Activated CD4-positive, alpha-beta T cell treated with anti-CD3 and anti-CD28 coated beads for 4 hours (primary cell): ENCODE measurements around the gene TSR3.
A peak's percentile ranks its signal among the peaks of the same experiment; 100 is the strongest.

Experiments used
- DNase-seq, 2 donors: peaks; one replicate each; pipeline ENCODE4 v3.0.0-alpha.2; 2020

Gene TSR3

DNA sequence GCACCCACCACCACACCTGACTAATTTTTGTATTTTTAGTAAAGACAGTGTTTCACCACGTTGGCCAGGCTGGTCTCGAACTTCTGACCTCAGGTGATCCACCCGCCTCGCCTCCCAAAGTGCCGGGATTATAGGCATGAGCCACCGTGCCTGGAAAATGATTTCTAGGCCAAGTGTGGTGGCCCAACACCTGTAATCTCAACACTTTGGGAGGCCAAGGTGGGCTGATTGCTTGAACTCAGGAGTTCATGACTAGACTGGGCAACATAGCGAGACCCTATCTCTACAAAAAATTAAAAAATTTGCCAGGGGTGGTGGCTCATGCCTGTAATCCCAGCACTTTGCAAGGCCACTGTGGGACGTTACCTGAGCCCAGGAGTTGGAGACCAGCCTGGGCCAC is 29.3 kb downstream of the TSR3 start:
- no peak for DNase-seq

DNA sequence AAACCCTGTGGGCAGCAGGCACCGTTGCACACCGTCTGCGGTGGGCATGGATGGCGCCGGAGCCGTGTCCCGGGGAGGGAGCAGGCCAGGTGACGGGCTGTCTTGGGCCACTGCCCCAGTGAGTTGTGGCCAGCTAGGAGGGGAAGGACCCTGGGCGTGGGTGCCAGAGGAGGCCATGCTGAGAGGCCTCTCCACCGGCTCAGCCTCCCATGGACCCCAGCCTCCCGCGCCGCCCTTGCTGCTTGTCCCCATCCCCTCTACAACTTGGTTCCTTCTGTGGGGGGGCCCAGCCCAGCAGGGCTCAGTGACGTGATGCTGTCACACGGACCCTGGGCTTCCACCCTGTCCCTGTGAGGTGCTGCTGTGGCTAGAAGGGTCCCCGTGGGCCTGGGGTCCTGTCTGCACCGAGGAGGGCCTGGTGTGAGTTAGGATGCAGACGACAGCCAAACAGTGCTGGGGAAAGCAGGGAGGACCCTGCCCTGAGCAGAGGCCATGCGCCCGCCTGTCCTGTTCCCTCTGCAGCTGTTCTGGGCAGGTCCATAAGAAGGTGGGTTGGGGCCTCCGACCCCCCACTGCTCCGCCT is 30.9 kb downstream of the TSR3 start:
- no peak for DNase-seq

DNA sequence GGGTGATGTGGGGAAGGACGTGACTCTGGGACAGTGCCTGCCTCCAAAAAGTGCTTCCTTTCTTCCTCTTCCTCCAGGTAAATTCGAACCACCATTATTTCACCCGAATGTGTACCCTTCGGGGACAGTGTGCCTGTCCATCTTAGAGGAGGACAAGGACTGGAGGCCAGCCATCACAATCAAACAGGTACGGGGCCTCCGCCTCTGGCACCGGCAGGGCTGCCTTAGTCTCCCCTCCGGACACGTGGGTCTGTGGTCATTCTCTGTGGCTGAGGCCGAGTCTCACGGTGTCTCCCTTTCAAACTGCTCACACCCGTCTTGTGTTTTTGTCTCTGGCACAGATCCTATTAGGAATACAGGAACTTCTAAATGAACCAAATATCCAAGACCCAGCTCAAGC is 31.6 kb downstream of the TSR3 start:
- no peak for DNase-seq

DNA sequence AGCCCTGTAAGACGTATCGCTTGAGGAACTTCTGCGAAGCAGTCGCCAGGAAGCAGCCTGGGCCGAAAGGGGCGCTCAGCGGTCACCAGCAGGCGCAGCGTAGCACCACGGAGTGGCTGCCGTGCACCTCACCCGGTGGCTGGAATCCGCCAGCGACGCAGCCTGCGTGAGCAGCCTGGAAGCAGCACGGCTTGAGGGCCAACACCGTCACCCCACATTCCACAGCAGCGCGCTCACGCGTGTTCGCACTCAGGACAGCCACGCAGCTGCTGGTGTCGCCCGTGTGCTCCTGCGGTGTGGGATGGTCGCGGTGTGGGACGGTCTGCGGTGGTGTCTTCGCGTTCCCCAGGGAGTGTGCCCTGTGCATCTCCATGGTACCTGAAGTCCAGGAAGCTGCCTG is 32.6 kb downstream of the TSR3 start:
- DNase-seq, result no peak

DNA sequence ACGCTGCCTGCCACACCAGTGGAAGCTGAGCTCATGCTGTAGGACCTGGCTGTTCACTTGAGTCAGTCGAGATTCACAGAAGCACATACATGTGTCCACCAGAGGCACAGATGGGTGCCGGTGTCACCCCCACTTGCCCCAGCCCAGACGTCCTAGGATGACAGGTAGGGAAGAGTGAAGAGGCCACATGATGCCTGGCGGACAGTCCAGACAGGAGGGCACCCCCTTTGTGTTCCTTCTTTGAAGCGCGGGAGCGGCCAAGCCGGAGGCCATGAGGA is 33.5 kb downstream of the TSR3 start:
- no peak for DNase-seq

DNA sequence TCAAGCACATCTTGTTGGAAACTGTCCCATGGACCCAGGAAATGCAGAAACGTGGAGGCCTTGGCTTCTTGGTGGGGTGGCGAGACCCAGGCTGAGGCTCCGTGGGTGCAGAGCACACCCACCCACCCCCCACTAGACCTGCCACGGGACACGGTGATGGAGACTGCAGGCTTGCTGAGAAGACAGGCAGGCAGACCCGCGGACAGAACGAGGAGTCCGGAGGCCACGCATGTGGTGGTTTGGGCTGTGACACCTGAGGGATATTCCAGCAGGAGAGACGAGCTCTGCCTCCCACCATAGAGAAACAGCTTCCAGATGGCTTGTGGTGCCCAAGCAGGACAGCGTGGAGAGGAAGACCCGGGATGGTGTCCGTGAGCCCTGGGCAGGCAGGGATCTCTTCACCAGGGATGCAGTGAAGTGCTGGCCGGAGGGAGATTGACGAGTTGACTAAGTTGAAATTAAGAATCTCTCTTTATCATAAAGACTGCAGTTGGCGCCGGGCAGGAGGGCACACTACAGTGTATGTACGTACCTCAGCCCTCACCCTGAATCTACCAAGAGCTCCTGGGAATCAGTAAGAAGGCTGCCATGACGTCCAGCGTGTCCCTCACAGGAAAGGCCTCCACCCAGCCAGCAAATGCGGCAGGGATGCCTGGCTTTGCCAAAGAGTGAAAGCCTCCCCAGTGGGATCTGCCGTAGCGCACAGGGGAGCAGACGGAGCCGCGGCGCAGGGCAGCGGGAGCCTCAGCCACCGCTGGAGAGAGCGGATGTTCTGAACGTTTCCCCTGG is 34.0 kb downstream of the TSR3 start:
- no peak for DNase-seq

DNA sequence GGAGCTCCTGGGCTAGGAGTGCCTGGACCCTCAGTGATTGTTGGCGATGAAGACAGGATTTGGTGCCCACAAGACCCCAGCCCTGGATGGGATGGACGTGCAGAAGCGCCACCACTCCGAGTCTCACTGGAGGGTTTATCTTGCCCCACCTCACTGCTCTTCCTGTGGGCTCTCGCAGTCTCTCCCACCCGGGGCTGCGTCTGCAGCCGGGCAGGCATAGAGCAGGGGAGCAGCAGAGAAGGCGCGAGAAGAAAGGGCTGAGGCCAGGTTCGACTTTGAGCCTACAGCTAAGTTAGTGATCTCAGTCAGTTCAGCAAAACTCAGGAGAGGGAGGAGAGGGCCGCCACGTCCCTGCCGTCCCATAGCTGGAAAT is 35.7 kb downstream of the TSR3 start:
- no peak for DNase-seq

DNA sequence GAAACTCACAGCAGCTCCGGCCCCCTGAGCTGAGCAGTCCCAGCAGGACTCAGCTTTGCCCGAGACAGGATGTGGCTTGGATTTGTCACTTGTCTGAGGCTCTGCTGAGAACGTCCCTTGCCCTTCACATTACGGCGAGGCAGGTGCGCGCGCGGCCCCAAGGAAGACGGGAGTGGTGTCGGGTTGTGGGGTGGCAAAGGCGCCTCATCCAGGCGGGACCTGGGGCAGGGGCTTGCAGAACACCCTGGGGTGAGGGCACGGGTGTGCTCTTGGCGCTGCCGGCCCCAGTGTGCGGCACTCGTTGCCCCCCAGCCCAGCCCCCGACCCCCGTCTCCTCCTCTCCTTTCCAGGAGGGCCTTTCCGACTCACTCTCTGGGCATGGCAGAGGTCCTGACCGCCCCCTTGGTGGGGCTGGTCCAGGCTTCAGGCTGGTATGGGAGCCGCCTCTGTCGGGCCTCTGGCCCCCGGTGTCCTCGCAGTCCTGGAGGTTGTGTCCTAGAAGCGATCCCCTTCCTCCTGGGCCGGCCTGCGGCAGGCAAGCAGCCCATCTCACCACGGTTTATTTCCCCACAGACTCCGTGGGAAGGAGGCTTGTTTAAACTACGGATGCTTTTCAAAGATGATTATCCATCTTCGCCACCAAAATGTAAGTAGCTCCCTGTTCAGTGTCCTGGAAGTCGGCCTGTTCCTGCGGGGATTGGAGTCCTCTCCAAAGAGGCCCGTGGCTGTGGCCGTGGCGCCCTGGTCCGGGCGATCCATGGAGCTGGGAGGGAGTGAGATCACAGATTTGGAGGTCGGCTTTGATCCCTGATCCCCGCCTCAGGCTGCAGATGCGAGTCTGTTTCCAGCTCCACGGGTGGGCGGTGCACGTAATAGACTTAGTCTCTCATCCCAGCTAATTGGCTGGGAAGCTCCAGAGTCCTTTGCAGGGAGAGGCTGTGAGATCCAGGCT is 36.3 kb downstream of the TSR3 start:
- DNase-seq, result no peak

DNA sequence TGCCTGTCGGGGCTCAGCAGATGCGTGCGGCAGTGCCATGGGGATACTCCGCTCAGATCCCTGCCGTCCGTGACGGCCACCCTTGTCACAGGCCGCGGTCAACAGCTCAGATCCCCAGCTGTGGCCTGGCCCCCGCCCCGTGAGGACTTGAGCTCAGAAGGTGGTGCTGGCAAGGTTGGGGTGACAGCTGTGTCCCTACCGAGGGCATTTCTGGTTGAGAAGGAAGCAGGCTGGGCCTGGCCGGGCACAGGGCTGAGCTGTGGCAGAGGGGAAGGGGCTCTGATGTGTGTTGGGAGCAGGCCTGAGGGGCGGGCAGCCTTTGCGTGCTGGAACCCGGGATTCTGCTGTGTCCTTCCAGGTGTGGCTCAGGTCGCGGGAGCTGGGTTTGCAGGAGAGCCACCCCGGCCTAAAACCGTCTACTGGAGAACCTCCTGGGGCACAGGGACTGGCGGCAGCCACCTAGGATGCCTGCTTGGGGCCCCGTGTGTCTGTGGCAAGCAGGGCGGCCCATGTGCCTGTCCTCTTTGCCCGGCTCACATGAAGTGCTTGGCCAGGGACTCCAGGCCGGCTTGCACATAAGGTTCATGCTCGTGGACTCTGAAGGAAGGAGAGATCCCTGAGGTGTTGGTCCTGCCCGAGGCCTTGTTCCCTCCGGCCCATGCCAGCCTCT is 37.1 kb downstream of the TSR3 start:
- DNase-seq, result no peak

DNA sequence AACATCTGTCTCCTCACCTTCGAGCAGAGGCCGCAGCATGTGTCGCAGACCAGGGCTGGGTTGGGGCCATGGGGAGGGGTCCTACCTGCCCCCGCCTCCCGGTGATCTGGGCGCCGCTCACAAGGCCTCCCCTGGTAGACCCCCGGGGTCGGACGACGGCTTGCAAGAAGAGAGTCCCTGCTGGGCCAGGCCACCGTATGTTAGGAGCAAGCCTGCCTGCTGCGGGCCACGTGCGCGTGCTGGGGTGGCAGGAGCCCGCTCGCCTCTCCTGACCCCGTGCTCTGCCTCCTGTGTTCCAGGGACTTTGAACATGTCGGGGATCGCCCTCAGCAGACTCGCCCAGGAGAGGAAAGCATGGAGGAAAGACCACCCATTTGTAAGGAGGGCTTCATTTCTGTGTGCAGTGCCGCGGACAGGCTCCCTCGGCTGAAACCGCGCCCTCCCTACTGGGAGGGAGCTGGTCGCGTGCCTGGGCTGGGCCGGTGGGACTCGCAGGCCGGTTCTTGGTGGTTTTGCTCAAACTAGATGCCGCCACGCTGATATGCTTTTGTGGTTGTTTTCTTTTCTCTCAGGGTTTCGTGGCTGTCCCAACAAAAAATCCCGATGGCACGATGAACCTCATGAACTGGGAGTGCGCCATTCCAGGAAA is 37.8 kb downstream of the TSR3 start:
- DNase-seq, result no peak

DNA sequence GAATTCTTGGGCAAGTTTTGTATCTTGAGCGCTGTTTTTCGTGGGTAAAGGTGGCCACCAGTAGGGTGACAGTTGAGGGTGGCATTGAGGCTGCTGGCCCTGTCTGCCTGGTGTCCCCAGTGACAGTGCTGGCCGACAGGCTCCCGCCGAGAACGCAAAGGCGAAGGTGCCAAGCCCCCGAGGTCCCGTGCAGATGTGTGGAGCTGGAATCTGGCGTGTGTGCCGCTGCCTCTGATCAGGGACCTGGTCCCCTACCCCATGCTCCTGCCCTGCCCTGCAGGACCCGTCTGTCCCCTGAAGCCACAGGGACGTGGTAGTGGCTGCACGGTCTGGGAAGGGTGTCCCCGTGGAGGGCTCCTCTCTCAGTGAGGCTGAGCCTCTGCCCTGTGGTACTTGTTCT is 38.8 kb downstream of the TSR3 start:
- no peak for DNase-seq

DNA sequence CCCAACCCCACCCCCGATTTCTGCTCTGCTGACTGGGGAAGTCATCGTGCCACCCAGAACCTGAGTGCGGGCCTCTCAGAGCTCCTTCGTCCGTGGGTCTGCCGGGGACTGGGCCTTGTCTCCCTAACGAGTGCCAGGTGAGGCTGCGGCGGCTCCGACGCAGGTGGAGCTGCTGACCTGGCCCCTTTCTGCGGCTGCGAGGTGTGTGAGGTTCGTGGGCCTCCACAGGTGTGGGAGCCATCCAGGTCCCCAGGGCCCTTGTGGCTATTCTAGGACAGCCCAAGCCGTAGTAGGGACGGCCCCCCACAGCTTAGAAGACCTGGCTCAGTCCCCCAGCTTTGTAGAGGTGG is 39.2 kb downstream of the TSR3 start:
- DNase-seq, result no peak

DNA sequence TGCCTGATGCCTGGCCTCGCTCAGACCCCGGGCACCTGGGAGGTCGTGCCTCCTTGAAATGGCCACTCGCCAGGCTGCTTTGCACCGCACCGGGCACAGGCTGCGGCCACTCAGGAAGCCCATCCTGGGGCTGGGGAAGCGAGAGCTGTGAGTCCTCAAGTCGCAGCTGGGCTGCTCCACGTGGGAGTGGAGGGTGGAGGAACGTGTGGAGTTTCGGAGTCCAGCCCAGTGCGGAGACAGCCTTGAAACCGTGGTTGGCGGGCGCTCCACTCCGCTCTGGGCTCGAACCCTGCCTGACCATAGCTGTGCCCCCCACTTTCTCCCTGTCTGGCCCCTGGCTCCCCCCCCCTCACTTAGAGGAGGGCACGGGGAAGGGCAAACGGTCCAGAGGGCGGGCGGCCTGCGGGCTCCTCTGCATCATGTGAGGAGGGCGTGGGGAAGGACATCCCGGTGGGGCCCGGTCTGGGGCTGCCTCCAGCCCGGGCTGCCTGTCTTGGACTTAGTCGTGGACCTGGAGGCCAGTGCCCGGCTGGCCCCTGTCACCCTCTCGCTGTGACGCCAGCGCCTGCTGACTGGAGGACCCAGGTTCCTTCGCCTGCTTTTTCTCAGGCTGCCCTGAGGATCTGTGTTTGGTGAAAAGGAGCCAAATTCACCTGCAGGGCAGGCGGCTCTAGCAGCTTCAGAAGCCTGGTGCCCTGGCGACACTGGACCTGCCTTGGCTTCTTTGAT is 39.8 kb downstream of the TSR3 start:
- no peak for DNase-seq

DNA sequence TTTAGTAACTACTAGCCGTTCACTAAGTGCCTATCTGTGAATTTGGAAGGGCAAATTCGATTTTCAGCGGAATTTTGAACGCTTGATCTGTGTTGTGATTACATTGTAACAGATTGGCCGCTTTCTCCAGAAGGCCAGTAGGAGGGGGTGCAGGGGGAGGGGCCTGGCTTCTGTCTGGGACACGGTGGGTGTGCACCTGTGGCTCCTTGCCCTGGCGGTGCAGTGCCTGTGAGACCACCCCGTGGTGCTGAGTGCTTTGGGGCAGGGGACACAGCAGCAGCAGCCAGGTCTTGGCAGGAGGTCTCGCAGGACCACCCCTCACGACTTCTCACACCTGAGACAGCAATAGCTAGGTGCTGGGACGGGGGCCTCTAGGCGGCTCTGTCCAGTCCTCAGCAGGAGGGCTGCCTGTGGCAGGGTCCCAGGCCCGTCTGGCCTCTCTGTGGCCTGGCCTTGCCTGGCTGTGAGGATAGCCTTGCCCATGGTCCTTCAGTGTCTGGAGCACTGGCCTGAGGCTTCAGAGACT is 40.4 kb downstream of the TSR3 start:
- no peak for DNase-seq

DNA sequence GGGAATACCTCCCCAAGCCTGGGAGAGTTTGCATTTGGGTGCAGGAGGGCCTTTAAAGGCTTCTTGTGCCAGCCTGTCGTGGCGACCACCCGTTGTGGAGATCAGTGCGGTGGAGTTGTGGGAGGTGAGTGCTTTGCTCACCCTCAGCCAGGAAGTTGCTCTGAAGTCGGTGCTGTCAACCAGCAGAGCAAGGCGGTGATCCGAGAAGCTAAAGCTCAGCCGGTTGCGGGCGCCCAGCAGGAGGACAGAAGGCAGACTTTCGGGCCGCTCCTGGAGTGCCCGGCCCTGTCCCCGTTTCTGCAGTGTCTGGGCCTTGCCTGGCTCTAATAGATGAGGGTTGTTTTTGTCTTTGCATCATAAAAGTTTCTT is 40.9 kb downstream of the TSR3 start:
- DNase-seq, result no peak

DNA sequence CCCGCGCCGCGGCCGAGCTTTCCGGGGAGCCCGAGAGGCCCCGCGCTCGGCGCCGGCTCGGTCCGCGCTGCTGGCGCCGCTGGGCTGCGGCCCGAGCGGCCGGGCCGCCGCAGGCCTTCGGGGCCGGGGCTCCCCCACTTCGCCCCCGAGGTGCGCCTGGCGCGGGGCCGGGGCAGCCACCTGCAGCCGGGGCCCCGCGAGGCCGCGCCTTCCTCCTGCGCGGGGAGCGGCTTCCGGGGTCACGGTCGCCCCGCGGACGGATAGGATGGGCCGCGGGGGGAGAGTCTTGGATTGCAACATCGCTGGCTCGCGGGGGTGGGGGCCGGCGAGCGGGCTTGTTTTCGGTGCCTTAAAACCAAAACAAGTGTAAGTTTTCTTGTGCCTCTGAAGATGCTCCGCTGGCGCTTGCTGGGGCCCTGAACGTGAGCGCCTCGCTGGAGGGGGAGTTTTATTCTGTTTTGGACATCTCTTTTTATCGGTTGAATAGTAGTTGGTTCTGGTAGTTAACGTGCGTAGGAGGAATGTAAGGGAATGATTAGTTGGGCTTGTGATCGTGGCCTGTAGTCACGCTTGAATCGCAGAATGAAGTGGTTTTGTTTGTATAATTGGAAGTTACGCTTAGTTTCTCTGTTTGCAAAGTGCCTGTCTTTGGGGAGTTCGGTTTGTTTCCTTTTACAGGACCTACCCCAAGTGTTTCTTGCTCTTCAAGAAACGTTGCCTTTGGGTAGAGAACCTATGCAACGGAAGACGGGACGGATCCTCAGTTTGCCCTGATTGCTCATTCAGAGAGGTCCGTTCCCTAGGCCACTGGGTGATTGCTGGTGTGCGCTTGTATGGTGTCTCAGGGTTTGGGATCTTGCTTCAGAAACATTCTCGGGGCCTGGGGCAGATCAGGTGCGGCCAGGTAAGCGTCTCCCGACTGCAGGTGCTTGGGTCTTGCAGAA is 41.5 kb downstream of the TSR3 start:
- DNase-seq, result peak; percentile 32 to 55

DNA sequence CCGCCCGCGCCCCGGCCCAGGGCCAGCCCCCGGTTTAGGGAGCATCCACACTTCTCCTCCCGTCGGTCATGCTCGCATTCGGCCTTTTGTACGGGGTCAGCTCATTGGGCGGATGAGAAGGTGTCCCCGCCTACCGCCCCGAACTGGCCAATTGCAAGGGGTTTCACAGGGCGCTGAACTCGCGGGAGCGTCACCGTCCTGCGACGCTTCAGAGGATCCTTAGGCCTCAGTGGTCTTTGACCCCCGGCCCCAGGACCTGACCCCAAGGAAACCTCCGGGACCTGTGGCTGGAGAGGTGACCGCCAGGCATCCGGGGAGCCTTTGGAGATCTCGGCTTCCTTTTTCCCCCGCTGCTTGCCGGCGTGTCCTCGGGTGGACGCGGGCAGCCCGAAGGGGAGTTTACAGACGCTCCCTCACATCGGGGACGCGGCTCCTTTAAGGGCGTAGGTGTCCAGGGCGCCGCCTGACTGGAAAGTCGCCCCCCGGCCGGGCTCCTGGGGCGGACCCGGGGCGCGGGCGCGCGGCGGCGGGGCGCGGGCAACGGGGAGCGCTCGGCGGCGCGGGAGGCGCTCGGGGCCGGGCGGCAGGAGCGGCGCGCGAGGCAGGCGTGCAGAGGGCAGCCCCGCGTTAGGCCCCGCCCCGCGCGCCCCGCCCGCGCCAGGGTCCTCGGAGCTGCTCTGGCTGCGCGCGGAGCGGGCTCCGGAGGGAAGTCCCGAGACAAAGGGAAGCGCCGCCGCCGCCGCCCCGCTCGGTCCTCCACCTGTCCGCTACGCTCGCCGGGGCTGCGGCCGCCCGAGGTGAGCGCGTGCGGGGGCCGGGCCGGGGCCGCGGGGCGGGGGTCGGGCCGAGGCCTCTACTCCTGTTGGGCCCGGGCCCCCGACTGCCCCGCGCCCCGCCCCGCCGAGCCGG is 42.4 kb downstream of the TSR3 start, which contains the start of gene UBE2I:
Gene UBE2I (plus strand): TSS at position 660 of the 909 bp plus-strand sequence. CDS start 4,395 bp downstream, outside the sequence.
- peak; percentile 97 for DNase-seq

DNA sequence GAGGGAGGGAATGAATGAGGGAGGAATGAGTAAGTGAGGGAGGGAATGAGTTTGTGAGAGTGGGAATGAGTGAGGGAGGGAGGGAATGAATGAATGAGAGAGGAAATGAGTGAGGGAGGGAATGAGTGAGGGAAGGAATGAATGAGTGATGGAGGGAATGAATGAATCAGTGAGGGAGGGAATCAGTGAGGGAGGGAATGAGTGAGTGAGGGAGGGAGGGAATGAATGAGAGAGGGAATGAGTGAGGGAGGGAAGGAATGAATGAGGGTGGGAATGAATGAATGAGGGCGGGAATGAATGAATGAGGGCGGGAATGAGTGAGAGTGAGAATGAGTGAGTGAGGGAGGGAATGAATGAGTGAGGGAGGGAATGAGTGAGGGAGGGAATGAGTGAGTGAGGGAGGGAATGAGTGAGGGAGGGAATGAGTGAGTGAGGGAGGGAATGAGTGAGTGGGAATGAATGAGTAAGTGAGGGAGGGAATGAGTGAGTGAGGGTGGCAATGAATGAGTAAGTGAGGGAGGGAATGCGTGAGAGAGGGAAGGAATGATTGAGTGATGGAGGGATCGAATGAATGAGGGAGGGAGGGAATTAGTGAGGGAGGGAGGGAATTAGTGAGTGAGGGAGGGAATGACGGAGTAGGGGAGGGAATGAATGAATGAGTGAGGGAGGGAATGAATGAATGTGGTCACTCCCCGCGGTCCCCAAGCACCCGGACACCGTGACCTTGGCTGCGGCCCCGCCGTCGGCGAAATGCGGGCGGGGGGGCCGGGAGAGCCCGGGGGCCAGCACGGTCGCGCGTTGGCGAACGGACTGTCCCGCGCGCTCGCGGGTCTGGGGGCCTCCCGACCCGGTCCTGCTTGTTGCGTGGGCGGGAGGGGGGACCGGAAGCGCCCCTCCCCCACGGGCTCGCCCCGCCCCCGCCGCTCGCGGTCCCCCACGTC is 43.4 kb downstream of the TSR3 start:
- no peak for DNase-seq

DNA sequence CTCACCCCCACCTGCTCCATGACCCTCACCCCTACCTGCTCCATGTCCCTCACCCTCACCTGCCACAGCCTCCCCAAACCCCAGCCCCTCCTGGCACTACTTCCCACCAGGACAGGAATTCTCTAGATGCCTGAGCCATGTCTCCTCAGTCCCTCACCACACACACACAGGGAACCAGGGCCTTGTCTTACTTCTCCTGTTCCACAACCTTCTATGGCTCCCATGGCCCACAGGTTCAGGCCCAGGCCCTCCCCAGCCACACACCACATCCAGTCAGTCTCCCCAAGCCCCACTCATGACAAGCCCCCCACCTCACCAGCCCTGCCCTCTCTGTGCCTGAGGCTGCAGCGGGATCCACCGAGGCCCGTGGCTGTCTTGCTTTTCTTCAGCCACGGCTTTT is 45.3 kb downstream of the TSR3 start:
- DNase-seq, result no peak
